NCI-H774 (cell line): ENCODE results near the gene ADRA2B.
"Not testable (repeated sequence)": the region's sequence is repeated elsewhere in the genome, so short reads cannot be mapped to it uniquely, and the experiment has no call there.

Experiments
- DNase-seq: peaks from one replicate; lab custom pipeline; 2025; lab: John Stamatoyannopoulos, UW

ADRA2B gene

DNA sequence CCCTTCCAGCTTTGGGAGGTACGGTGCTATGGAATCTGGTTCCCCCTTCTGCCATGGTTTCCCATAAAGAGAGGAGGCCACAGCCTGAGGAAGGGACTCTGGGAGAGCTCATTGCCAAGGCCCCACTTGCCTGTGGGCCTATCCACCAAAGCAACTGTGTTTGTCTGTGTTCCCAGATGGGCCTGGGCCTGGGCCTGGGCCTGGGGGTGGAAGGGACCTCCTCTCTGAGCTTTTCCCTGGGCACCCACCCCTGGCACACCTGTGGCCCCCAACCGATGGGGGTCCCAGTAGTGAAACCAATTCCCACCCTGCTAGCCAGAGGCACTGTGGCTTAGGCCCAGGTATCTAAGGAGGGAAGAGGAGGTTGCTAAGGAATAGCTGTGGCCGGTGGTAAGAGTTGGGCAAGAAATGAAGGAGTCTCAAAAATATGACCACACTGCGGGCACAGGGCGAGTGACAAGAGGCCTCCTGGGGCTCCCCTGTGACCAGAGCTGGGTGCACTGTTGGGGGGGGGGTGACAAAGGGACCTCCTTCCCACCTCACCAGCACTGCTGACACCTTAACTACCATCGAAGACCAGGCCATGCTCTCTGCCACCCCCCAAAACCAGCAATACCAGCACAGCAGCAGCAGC is 33.8 kb upstream of the ADRA2B start:
- DNase-seq, result no peak

DNA sequence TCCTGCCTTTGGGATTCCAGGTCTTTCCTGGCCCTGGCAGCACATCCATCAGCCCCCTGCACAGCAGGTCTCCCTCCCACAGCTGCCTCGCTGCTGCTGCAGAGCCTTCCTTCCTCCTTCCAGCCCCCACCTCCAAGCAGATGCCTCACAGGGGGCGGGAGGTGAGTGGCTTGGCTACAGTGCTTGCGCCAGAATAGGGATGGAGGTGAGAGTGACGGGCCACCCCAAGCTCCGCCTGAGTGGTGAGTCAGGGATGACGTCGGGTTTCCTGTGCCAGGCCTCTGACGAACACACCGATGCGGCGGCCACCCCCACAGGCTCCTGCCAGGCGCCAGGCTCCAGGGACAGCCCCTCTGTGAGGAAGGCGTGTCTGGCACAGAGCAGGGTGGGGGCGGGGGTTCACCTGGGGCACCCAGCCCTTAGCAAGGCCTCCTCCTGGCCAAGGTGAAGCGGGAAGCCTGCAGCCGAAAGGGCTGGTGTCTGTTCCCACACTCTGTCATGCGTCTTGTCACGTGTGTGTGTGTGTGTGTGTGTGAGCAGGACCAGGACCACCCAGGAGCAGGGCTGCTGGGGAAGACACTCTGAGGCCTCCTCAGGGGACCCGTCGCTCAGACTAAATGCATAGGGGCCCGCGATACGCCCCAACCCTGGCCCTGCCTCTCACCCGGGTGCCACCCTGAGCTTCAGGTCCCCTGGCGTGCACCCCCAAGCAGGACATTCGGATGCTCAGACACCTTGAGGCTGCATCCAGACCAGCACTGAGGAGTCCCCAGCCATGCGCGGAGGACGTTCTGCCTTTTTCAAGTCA is 32.2 kb upstream of the ADRA2B start:
- DNase-seq, result peak; percentile 41

DNA sequence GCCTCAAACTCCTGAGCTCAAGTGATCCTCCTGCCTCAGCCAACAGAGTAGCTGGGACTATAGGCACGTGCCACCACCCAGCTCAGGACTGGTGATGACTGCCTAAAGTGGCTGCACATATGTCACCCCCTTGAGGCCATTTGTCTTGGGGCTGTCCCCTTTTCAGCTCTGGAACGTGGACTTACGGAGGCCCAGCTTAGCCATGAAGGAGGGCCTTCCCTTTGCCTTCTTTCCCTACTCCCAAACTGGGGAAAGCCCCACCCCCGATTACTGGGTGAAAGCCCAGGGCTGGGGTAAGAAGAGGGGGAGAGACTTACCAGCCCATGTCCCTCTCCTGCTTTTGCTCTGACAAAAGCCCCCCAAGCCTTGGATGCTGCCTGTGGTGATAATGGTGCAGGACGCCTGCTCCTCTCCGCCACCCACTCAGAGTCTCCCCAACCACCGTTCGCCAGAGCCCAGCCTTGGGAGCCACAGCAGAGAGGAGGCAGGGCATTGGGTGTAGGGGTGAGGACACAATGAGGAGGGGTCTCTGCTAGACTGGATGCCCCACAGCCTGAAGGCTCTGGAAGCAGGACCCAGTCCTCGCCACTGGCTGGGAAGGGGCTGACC is 31.3 kb upstream of the ADRA2B start:
- DNase-seq, result no peak

DNA sequence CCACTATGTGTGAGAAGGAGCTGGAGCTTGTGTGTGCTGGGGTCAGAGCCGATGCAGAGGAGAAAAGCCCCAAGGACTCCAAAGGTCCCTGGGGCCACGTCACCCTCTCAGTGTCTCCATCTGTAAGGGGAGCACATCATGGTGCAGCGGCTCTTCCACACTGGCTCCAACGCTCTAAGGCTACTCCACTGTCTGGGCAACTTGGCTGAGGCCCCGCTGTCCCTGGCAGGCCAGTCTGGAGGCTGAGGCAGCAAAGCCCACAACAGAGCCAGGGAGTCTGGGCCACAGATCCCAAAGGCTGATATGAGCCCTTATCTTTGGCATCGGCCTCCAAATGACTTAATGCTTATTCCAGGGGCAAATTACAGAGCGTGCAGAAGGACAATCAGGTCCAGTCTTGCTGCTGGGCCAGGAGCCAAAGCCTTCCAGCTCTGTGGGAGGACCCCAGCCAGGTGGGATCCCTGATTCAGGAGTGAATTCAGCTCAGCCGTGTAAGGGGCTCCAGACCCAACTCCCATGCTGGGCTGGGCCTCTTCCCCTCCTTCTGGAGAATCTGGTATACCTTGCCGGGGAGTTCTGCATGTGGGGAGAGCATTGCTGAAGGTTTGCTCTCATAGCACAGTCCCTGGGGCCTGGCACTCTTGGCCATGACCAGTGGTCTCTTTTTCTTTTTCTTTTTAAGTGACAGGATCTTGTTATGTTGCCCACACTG is 30.7 kb upstream of the ADRA2B start:
- DNase-seq, result no peak

DNA sequence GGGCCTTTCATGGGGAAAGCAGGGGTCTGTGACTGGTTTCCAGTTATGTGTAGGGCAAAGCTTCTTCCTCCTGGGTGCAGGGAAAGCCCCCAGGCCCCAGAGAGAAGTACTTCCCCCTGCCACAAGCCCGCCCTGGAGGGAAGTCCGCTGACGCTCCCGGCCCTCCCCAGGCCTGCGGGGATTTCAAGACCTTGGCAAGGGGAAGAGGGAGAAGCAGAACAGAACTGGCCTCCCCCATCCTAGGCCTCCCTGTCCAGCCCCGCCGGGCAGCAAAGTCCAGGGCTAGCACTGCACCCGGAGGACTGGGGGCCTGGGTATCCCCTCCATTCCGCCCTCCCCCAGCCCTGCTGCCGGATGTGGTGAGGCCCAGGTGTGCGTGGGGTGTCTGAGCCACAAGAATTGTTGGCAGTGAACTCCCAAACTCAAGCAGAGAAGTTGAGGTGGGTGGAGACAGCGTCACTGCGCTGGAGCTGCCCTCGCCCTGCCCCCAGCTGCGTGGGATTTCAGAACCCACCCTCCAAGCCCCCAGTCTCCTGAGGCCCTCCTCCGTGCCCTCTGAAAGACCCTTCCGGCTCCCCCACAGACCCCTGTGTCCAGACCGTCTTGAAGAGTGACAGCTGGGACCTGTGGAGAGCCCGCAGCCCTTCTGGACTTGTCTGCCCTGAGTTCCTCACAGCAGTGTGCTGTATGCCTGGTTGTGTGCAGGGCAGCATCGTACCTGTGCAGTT is 29.9 kb upstream of the ADRA2B start:
- DNase-seq, result no peak

DNA sequence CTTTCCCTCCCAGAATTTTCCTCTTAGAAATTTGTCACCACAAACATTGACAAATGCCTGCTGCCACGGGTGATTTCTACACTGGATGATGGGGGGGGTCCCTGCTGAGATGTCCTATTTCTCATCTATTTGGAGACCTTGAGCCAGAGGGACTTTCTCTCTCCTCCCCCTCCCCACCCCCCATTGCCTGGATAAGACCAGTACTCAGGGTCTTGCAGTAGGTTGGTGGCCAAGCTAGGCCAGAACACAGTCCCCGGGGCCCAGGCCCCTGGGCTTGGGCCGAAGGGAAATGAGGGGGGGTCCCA is 29.4 kb upstream of the ADRA2B start:
- DNase-seq, result no peak

DNA sequence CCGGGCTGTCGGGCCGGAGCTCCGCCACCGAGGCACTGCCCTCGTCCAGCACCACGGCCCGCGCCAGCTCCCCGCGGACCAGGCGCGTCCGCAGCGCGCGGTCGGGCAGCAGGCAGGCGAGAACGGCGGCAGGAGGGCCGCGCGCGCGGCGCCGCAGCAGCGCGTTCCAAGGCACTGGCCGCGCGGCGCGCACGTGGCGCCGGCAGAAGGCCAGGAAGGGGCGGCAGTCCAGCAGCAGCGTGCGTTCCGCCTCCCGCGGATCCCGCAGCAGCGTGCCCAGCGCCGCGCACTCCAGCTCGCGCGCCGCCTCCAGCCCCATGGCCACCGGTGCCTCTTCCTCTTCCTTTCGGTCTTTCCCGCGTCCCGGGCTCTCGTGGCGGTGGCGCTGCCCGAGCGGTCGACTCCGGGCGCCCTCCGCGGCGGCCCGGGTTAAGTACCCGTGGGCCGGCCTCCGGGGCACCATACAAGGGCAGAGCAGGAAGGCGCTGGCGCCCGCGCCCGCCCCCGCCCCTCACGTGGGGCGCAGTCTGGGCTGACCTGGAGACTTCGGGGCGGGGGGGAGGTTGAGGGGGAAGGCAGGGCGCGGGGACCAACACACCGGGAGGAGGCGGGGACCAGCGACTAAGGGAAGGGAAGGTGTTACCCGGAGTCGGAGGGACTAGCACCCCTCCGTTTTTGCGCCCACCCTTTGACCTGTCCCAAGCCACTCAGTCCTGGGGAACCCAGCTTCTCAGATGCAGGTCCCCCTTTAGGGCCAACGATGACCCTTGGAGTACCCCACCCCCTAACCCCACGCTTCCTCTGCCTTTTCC is 28.9 kb upstream of the ADRA2B start, which contains the start of gene DUSP2:
Gene DUSP2 (minus strand): TSS at position 405 of the 812 bp plus-strand sequence. CDS start 86 bp downstream, at position 319.
- DNase-seq, result peak; percentile 52

DNA sequence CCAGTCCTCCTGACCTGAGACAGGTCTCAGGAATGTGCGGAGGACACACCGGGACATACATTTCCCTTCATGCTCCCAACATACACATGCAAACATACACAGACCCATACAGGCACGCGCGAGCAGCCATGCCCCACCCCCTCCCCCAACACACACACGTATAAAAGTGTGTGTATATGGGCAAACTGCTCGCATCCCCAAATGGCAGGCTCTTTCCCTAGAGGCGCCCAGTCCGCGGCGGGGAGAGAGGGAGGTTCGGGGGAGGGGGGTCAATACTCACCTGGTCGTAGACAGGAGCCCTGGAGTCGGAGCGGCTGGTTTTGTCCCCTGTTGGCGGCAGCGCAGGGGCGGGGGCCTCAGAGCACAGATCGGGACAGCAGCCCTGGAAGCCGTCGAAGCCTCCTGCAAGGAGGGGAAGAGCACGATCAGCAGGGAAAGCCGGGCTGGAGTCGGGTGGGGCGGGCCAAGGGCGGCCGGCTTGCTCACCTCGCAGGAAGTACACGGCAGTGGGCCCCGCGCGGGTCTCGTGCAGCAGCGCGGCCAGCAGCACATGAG is 28.2 kb upstream of the ADRA2B start:
- no peak for DNase-seq

DNA sequence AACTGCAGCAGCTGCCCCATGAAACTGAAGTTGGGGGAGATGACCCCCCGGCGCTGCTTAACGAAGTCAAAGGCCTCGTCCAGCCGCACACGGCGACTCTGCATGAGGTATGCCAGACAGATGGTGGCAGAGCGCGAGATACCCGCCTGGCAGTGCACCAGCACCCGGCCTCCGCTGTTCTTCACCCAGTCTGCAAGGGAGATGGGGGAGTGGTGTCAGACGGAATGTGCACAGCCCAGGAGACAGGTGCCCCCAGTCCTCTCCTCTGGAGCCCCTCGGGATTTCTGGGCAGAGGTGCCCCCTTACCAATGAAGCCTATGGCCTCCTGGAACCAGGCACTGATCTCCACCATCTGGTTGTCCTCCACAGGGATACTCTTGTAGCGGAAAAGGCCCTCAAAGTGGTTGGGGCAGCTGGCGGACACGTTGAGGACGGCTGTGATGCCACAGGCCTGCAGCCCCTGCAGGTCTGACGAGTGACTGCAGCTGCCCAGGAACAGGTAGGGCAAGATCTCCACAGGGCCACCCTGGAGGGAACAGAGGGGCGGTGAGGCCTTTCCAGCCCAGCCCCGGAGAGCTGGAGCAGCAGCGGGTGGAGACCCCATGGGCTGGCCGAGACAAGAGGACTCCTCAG is 27.6 kb upstream of the ADRA2B start:
- no peak for DNase-seq

DNA sequence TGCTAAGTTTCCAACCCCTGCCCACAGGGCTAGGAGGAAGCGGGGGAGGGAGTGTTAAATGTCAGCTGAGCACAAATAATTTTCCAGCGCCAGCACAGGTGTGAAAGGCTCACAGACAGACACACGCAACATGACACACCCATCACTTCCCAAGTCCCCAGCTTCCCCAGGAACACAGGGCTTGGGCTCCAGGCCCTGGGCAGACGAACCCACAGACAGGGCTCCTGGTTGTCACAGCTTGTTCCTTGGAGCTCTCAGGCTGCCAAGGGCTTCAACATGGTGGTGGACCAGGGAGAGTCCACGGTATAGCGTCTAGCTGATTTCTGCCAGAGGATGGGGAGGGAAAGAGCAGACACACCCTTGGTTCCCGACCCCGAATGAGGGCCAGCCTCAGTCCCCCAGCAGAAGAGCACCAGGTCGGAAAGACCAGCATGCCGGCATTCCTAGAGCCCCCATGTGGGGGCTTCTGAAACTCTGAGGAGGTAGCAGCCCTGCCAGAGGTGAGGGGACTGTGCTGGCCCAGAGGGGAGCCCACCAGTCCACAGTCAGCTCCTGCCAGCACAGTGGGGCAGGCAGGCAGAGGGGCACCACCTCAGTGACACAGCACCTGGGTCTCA is 27.0 kb upstream of the ADRA2B start:
- DNase-seq, result no peak

DNA sequence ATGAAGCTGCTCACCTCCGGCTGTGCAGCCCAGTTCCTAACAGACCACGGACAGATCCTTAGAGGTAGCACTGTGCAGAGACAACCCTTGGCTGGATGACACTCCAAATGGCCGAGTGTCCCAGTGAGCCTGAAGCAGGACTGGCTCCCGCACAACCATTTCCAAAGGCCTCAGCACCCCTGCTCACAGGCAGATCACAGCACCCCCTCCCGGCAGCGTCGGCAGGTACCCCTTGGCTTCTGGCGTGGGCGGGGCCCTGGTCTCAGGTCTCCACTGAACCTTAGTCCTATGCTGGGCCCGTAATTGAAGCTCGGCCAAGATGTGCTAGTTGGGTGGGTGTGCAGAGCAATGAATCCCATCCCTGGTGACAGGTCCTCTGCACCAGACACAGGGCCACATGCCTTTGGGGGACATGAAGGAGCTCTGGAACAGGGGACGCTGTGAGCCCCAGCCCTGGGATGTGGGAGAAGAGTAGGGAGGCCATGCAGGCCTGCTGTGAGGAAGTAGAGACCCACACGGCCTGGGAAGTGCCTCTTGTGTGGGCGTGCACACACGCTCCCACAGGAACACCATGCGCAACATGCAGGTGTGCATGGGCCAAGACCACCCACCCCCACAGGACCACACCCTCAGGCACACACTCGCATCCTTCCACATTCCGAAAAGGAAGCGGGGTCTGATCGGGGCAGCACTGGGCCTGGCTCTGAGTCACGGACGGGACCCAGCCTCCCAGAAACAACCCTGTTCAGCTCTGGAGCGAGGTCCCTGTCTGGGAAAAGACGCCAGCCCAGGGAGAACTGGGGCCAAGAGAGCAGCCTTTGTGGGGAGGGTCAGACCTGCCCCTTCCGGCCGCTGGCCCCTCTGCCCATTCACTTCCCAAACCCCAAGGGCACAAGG is 26.1 kb upstream of the ADRA2B start:
- DNase-seq, result no peak

DNA sequence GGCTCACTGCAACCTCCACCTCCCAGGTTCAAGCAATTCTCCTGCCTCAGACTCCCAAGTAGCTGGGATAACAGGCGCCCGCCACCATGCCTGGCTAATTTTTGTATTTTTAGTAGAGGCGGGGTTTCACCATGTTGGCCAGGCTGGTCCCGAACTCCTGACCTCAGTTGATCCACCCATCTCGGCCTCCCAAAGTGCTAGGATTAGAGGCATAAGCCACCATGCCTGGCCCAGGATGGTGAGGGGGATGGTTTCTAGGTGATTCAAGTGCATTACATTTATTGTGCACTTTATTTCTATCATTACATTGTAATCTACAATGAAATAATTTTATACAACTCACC is 25.2 kb upstream of the ADRA2B start:
- DNase-seq, result not testable (repeated sequence)

DNA sequence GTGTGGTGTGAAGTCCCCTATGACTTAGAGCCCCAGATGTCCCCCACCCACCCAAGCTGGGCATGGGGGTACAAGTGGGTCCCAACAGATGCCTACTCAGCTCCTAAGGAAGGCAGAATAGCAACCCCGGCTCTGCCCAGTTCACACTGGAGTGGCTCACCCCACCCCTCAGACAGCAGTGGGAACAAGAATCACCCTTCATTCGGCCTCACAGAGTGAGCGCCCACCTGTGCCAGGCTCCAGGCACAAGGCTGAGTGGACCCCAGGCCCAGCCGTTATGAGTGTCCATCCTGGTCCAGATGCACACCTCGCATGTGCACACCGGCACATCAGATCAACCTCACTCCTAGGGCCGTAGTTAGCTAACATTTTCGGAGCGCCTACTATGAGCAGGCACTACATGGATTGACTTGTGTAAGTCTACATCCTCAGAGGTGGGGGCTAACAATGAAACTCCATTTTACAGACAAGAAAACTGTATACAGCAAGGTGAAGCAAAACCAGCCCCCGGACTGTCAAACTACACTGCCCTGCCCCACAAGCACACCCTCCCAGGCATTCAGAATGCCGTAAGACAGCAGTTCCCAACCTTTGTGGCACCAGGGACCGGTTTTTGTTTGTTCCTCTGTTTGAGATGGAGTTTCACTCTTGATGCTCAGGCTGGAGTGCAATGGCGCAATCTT is 24.7 kb upstream of the ADRA2B start:
- no peak for DNase-seq

DNA sequence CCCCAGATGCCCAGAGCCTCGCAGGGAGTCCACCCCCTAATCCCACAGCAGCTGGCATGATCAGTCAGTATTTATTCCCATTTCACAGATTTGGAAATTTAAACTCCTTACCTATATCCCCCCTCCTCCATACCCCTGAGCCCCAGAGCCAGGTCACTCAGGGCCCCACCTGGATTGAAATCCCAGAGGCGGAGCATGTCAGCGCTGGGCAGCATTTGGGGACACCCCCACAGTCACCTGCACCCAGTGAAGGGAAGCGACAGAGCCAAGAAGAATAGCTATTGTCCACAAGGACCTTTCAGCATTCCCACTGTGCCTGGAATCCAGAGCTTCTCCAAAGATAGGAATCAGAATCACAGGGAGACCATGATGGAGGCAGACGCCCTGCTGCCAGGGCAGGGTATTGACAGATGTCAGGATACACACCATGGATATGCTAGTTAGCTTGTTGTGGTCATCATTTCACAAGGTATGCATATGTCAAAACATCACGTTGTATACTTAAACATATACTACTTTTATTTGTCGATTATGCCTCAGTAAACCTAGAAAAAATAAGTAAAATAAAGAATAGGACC is 22.9 kb upstream of the ADRA2B start:
- DNase-seq, result no peak

DNA sequence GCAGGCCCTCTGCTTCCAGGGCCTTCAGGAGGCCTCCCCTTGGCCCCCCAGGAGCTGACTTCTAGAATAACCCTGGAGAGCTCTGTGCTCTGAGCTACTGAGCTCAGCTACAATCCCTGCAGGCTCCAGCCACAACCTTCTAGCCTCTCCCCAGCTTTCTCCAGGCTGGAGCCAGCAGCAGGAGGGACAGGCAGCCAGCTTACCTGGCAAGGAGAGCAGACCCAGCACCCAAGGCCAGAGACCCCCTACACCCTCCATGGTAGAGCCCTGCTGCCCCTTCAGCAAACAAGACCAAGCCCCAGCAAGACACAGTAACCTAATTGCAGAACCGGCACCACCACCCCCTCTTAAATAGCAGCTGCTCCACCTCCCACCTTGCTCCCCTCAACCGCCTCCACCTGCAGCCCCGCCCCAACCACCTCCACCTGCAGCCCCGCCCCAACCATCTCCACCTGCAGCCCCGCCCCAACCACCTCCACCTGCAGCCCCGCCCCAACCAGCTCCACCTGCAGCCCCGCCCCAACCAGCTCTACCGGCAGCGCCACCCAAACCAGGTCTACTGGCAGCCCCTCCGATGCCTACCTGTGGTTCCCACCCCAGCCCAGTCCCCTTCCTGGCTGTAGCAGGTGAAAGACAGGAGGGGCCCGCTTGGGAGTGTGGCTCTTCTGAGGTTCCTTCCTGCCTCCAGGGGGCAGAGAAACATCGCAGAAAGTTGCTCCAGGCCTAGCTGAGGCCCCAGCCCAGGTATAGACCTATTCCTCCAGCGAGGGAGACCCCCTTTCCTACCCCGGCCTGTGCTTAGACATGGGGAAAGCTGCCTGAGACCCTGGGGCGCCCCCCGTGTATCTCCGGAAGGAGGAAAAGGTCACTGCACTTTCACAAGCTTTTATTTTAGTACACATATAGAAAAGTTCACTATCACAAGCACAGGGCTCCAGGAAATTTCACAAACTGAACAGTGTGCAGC is 22.1 kb upstream of the ADRA2B start, which contains the start of gene ASTL:
Gene ASTL (minus strand): TSS at position 324 of the 967 bp plus-strand sequence. CDS start 66 bp downstream, at position 258.
- peak; percentile 47 for DNase-seq

DNA sequence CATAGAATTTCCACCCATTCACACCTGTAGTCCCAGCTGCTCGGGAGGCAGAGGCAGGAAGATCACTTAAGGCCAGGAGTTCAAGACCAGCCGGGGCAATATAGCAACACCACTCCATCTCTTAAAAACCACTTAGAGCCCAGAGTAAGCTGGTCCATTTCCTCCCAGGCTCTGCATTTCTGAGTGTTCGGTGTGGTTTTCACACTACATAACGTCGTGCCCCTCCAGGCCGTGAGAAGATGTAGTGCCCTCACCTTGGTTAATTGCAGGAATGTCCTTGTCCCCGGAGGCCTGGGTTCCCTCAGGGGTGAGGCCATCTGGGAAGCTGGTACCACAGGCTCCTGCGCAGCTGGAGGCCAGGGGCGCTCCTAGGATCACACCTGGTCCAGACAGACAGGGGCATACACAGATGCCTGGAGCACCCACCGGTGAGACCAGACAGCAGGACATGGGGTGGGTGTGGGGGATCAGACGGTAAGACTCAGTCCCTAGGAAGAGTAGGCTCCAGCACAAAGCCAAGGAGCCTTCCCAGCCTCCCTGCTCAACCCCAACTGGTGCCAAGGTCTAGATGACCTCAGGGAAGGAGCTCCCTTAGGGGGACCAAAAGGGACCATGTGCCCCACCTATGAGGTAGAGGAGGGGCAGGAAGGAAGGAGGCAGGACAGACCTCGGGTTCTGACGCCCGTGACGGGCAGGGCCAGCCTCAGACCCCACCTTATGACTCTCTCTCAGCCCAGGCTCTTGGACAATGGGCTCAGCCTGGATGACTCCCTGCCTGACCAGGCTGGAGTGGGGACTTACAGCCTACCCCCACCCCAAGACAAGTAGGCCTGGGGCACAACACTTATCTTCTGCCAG is 21.2 kb upstream of the ADRA2B start:
- DNase-seq, result no peak
